Embryonic facial prominence (tissue), 1 donor: ENCODE data around the gene RIMS4.

ENCODE experiments used
- DNase-seq: peaks from one replicate; pipeline ENCODE4 v3.0.0-alpha.2; 2016; ENCODE audit errors: extremely low spot score

RIMS4 gene

DNA sequence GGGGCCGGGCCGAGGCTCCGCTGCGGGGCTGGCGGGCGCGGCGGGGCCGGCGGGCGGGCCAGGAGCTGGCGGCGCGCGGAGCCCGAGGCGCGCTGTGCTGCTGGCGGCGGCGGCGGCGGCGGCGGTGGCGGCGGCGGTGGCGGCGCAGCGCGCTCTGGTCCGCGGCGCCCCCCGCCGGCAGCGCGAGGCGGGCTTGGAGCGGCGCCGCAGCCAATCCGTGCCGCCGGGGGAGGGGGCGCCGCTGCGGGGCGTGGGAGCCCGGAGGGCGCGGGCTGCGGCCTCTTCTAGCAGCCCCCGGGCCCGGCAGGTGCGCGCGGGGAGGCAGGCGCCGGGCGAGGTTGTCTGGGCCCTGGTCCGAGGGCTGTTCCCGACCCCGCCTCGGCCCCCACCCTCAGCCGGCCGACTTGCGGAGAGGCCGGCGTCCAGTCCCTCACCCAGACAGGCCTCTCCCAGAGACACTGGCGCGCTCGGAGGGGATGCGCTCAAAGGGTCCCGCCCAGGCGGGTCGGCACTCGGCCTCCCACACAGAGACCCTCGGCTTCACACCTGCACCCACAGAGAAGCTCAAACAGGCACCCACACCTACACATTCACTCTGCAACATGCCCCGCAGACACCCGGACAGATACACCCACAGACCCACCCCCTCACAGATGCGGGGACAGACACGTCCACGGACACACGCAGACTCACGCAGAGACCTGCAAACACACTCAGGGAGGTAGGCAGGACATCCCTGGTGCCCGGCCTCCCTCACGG lies at the start of gene RIMS4:
RIMS4 (minus strand) TSS at position 156 of the 759 bp plus-strand sequence. CDS start 275 bp downstream, outside the sequence.
- no peak for DNase-seq

DNA sequence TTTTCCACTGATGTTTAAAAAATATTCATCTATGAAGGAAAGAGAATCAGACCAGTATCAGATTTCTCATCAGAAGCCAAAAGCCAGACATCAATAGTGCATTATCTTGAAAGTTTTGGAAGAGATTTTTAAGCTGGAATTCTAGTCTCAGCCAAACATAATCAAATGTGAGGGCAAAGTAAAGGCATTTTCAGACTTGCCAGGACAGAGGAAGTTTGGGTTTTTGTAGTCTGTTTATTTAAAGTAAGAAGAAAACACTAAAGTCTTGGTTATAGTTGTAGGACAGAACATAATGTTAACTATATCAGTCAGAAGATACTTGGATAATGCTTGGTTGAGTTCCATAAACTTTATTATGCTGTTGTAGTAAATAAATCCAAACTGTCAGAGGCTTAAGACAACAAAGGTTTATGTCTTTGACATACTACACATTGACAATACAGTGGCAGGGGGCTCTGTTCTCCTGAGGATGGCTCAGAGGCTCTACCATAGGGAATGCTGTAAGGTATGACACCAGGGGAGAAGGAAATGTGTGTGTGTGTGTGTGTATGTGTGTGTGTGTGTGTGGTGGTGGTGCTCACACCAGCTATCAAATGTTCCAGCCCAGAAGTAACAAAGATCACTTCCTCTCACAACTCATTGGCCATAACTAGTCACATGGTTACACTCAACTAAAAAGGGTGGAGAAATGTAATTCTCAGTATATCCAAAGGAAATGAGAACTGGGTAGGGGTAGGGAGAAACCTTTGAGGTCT lies 48.4 kb upstream of the RIMS4 start:
- no peak for DNase-seq

DNA sequence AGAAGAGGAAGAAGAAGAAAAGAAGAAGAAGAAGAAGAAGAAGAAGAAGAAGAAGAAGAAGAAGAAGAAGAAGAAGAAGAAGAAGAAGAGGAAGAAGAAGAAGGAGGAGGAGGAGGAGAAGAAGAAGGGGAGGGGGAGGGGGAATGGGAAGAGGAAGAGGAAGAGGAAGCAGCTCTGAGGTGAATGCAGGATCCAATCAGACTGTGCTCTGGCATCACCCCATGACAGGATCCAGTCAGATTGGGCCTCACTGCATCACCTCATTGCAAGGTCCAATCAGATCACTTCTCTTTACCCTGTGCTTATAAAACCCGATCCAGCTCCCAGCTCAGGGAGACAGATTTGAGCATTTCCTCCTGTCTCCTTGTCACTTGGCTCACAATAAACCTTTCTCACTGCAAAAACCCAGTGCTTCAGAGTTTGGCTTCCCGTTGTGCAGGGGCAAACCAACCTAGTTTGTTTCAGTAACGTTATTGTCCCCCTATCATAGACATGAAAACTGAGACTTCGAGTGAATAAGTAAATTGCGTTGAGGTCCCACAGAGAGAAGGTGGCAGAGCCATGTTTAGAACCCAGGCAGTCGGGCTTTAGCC lies 46.6 kb upstream of the RIMS4 start:
- DNase-seq: no peak

DNA sequence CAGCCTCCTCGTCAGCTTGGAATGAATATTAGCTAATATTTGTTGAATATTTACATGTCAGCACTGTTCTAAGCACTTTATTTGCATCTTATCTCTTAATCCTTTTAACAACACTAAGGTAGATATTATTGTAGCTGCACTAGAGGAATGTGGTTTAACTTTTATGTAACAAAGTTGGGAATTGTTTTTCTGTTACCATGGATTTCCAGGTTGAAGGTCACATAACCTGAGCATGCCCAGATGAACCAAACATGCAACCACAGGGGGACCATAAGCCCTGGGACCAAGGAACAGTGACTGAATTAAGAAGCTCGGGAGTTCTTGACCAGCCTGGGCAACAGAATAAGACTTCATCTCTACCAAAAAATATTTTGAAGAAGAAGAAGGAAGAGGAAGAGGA lies 46.1 kb upstream of the RIMS4 start:
- DNase-seq: no peak

DNA sequence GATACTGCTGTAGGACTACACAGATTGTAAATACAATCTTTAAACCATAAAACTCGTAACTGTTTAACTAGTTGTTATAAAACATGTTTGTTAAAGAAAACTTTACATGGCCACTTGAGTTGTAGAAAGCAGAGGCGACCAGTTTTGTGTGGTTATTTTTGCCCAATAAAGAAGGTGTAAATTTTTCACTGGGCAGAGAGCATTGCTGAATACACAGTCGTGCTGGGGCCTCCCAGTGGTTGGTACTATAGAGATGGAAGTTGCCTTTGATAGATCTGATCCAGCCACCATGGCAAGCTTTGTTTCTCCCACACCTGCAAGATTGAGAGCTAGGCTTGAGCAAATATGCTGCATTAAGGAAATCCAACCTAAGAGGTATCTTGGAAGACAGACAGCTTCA lies 41.2 kb upstream of the RIMS4 start:
- DNase-seq: no peak

DNA sequence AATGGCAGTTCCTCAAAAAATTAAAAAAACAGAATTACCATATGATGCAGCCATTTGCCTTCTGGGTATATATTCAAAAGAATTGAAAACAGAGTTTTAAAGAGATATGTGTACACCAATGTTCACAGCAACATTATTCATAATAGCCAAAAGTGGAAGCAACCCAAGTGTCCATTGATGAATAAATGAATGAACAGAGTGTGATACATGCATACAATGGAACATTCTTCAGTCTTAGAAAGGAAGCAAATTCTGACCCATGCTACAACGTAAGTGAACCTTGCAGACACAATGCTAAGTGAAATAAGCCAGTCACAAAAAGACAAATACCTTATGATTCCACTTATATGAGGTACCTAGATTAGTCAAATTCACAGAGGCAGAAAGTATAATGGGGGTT lies 40.5 kb upstream of the RIMS4 start:
- DNase-seq: no peak

DNA sequence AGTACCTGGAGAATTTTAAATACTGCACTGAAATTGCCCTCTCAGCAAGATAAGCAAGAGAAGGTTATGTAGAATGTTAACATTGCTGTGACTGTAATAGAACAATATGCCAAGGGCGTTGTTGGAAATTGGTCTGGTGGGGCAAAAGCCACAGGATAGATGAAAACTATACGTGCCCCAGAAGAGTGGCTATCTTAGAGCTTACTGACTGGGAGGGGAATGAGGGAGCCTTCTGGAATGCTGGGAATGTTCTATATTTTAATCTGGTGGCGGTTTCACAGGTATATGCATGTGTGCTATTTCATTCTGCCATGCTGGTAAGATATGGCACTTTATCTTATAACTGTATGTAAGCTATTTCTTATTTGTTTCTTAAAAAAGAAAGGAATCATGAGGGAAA lies 39.9 kb upstream of the RIMS4 start:
- DNase-seq: no peak

DNA sequence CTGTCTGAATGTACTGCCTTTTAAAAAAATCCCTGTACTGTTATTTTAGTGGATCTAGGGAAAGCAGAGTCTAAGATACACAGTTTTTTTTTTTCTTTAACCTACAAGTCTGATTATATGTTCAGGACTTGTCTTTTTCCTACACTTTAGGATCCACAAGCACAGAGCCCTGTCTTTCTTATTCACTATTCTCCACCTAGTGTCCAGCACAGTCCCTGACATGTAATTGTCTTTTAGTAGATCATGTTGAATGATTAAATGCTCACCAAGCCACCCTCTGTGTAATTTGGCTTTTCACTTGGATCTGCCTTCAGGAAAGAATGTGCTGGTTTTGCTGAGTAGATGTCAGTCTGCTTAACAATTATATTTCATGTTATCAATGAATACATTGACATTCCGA lies 39.4 kb upstream of the RIMS4 start:
- DNase-seq: no peak

DNA sequence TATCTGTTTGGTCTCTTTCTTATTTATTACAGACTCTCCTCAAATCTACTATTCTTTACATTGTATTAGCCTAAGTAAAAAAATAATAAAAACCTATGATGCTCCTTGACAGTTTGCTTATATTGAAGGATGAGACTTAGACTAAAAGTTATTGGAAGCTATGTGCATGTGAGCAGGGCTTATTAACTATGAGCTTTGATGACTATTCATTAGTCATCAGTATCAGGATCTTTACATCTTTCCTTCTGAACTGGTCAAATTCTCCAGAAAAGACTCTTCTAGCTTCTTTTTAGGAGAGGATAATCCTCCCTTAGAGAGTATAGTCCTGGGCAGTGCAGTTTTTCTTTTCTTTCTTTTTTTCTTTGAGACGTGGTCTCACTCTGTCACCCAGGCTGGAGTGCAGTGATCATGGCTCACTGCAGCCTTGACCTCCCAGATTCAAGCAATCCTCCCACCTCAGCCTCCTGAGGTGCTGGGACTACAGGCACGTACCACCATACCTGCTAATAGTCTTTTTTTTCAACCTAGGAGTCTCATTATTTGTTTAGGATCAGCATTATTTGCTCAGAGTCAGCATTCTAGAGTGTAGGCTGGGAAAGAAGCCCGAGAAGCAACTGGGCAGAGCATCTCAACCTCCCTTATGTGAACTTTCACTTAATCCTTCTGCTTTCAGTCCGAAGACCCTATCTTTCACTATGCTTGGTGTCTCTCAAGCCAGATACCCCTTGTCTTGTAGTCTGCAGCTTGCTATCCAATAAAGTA lies 38.1 kb upstream of the RIMS4 start:
- DNase-seq: no peak

DNA sequence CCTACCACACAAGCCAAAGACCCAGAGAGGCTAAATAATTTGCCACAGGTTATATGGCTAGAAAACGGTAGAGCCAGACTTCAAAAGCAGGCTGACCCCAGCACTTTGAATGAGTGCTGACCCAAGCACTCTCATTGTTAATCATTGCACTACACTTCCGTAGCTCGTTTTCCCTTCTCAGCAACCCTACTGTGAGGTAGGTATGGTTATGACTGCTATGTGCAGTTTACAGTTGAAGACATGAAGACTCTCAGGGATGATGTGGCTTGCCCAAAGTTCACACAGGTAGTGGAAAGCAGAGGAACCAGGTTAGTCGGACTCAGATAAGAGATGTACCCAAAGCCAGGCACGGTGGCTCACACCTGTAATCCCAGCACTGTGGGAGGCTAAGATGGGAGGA lies 33.5 kb upstream of the RIMS4 start:
- no peak for DNase-seq

DNA sequence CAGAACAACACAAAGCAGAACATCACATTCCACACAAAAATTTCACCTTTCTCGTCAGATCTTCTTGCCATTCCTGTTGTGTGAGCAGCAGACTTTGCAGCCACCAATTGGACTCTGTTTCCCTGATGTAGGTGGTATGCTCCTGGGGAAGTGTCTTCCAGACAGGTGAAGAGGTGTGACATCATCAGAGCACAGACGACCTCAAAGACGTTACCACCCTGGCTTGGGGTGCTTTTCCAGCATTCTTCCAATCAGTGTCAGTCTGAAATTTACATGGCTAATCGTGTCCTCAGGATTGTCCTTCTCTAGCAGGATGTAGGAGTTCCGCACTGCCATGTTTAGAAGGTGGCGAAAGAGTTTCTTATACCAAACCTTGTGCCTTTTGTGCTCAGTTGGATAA lies 31.6 kb upstream of the RIMS4 start:
- DNase-seq: no peak

DNA sequence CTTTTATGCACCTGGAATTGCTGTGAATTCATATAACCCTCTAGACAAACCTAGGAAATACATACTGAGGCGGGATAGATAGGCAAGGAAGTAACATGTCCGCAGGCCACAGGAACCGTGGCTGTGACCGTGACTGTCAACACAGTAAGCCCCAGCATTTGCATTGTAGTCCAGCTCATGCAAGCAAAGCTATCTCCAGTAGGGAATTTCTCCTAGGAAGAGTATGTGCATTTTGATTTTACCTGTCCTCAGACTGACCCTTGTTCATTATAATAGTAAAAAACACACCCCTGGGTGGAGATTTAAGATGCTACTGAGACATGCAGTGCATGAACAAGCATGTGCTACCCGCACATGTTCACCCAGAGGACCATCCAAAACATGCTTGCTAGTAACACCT lies 30.5 kb upstream of the RIMS4 start:
- no peak for DNase-seq

DNA sequence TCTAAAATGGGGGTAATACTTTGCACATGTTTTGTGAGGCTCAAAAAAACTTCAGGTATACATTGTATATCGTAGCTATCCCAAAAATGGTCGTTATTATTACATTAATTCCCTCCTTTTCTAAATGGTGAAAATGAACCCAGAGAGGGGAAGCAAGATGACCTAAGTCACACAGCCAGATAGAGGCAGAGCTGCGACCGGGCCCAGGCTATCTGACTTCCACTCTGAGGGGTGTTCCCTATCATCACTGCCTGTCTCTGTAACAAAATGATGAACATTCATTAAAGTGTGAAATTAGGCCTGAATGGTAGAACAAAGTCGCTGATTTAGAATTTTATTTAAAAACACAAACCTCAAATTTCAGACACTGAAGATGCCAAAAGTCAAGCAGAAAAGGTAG lies 29.1 kb upstream of the RIMS4 start:
- no peak for DNase-seq

DNA sequence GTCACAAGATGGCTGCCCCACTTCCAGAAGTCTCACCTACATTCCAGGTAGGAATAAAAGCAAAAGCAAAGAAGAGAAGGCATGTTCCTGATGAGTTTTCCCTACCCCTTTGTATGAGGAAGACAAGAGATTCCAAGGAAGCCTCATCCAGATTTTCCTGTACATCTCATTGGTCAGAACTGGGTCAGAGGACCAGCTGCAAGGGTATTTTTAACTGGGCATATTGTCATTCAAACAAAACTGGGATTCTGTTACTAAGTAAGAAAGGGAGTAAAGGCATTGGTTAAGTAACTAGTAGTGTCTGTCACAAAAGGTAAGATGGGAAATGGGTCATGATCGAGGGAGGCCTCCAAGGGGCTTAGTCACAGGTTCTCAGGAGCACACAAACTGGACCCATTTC lies 28.2 kb upstream of the RIMS4 start:
- DNase-seq: no peak

DNA sequence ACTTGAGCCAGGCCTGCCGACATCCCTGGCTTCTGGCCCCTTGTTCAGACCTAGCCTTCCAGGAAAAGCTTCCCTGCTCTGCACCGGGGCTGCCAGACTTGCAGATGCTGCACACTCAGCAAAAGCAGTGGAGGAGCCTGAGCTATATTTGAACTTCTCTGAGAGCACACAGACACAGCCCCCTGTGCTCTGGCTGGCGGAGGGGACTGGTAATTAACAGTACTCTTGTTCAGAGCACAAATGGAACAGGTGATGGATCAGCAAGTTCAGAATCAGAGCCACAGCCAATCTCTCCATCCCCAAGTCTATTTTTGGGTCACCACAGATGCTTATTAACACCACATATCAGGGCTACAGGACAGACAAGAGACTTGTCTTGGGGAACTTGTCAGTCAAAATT lies 27.6 kb upstream of the RIMS4 start:
- DNase-seq: no peak

DNA sequence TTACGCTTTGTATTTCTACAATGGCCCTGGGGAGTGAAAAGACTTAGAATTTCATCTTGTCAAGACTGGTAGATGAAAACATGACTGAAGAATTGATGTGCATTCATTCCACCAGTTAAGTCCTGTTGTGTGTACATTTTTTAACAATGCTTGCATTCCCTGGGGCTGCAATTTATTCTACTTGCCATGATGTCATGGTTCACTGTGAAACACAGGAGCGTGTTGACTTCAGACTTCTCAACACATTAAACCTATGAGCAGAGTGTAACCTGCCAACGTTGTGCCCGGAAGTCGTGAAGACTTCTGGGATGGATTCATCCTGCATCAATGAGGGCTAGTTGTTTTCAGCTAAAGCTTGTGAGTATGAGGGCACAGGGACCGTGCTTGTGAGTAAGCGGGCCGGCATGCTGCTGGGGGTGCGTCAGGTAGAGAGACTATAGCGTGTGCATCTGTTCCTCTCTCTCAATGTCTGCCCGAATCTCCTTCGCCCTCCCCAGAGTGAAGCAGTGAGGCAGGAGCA lies 26.3 kb upstream of the RIMS4 start:
- DNase-seq: no peak

DNA sequence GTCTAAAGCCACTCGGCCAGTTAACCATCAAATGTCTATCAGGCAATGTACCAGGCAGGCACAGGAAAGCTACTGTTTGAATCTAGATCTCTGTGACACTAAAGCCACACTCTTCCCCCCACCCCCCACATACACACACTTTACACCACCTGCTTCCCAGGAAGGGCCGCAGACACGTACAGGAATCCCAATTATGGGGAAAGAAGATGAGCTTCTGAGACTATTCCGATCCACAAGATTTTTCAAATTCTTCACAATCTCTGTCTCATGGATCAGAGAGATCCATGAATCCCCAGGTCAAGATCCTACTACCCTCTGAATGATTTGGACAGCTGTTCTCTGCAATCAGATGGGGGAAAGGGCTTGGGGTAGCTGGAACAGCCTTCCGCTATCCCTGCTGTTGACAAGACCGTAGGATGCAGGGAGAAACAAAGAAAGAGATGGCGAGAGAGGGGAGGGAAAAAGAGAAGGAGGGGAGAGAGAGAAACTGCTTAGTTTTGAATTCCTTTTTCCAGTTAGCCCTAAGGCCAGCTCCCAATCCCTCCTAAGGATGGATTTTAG lies 25.4 kb upstream of the RIMS4 start:
- DNase-seq: no peak

DNA sequence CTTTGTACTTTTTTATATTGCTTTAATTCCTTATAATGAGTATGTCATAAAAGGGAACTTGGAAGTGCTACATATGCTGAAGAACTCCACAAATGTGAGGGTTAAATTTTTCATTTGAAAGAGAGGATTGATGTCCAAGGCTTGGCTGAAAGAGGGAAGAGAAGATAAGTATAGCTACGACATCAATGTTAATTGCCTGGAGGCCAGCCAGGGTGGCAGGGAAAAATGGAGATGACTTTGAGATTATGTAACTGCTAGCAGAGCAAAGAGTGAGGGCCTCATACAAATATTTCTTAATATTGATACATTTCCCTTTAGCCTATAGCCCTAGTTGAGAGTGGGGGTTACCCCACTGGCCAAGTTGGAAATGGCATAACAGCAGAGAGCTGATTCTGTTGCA lies 24.8 kb upstream of the RIMS4 start:
- no peak for DNase-seq

DNA sequence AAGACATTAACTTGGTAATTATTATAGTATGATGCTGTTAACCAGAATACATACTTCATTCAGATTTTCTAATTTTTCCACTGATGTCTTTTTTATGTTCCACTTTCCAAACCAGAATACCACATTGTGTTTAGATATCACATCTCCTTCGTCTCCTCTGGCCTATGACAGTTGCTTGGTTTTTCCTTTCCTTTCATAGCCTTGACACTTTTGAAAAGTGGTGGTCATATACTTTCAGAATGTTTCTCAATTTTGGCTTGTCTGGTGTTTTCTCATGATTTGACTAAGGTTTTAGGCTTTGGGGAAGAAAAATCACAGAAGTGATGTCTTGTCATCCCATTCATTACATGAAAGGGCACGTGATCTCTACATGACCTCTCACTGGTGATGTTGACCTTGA lies 24.3 kb upstream of the RIMS4 start:
- DNase-seq: no peak

DNA sequence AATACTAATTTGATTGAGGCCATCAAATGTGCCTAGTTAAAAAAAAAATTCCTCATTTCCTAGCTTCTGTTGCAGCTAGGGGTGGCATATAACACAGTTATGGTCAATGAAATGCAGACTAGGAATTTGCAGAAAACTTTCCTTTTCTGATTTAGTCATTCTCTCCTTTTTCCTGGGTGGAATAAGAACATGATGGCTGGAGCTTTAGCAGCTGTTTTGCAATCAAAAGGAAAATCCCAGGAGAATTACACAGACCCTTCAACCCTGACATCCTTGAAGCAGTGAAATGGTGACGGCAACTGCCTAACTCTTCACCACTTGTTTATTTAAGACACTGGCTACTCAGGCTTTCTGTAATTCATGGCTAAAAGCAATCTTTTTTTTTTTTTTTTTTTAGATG lies 23.1 kb upstream of the RIMS4 start:
- DNase-seq: no peak

DNA sequence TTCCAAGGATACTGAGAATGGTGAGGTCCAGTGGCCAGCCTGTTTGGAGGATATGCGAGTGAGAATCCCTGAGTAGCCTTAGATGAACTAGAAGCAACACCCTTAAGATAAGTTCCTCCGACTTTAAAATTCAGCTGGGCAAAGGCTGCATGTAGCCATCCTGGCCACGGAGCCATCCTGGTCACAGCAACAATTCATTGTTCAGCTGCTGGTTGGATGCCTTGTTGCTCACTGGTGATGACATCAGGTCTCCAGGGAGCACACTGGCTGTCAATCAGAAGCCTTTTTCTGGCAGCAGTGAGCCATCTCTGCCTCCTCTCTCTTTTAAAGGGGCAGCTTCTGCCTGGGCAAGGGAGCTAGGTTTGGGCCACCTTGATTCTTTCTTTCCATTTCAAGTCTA lies 22.4 kb upstream of the RIMS4 start:
- no peak for DNase-seq

DNA sequence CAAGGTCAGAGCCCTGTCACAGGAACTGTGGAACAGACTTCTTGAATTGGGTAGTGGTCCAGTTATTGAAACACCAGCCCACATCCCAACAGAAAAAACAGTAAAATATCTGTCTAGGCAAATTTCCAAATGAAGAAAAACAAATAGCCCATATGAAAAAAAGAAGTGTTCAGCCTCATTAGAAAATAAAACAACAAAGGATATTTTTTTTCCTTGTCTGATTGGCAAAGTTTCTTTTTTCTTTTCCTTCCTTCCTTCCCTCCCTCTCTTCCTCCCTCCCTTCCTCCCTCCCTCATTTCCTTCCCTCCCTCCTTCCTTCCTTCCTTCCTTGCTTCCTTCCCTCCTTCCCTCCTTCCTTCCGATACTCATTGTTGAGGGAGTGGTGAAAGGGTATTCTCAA lies 20.6 kb upstream of the RIMS4 start:
- DNase-seq: no peak
